Osteoblast (primary cell): Measurements from ENCODE around the gene PFDN1. TPM values are rescaled to one million over a fixed set of nuclear protein-coding genes. Genes with fewer than 3 reads are reported as not detected.

Experiments
- DNase-seq: peaks from one replicate; pipeline ENCODE4 v3.0.0; 2011; ENCODE audit warnings: low spot score, mixed read lengths; ENCODE audit not compliant: insufficient read length; ENCODE audit errors: missing footprints
- H2AFZ ChIP-seq: 2 replicates; pipeline ENCODE4 v1.6.0; 2011; ENCODE audit warnings: mild to moderate bottlenecking, low read length
- H3K27ac ChIP-seq: 2 replicates; pipeline ENCODE4 v1.5.1; 2011; ENCODE audit warnings: mild to moderate bottlenecking, low read depth, low read length, moderate library complexity
- H3K27me3 ChIP-seq: 2 replicates; pipeline ENCODE4 v1.6.0; 2012; ENCODE audit warnings: mild to moderate bottlenecking, control low read depth, inconsistent platforms, low read length, moderate library complexity; ENCODE audit not compliant: insufficient read depth
- H3K36me3 ChIP-seq: 2 replicates; pipeline ENCODE4 v1.5.1; 2011; ENCODE audit warnings: mild to moderate bottlenecking, low read length, control low read depth, moderate library complexity; ENCODE audit not compliant: insufficient read depth
- H3K4me1 ChIP-seq: 2 replicates; pipeline ENCODE4 v1.5.1; 2011; ENCODE audit warnings: mild to moderate bottlenecking, low read length, control low read depth, moderate library complexity; ENCODE audit not compliant: insufficient read depth
- H3K4me2 ChIP-seq: 2 replicates; pipeline ENCODE4 v1.6.0; 2011; ENCODE audit warnings: mild to moderate bottlenecking, low read length; ENCODE audit not compliant: insufficient read depth
- H3K4me3 ChIP-seq: fragments of 200-600 bp; sonication (generic); 3 replicates; pipeline ENCODE4 v1.5.1; 2012; ENCODE audit warnings: mild to moderate bottlenecking, low read length, inconsistent platforms; ENCODE audit not compliant: insufficient read depth
- H3K79me2 ChIP-seq: 2 replicates; pipeline ENCODE4 v1.6.0; 2012; ENCODE audit warnings: mild to moderate bottlenecking, low read length, control low read depth, inconsistent platforms; ENCODE audit not compliant: insufficient read depth
- H3K9me3 ChIP-seq: 2 replicates; pipeline ENCODE4 v1.5.1; 2011; ENCODE audit warnings: low read depth, low read length, control low read depth
- H4K20me1 ChIP-seq: 2 replicates; pipeline ENCODE4 v1.6.0; 2012; ENCODE audit warnings: mild to moderate bottlenecking, low read length, control low read depth; ENCODE audit not compliant: insufficient read depth
- total RNA-seq: library from RNA; depleted of rRNA; stranded (reverse); fragments of >200 nt; gene quantifications from 2 replicates; pipeline ENCODE4 v1.2.3, GENCODE V29; 2012
- TF ChIP-seq, protein P1 (sequence below): IDR thresholded peaks from 2 replicates; pipeline ENCODE4 v1.5.1; 2011; ENCODE audit warnings: mild to moderate bottlenecking, low read depth, low read length, moderate library complexity; ENCODE audit errors: extremely low read depth

Gene PFDN1
- total RNA-seq, 1 donor: 65.9 TPM

DNA sequence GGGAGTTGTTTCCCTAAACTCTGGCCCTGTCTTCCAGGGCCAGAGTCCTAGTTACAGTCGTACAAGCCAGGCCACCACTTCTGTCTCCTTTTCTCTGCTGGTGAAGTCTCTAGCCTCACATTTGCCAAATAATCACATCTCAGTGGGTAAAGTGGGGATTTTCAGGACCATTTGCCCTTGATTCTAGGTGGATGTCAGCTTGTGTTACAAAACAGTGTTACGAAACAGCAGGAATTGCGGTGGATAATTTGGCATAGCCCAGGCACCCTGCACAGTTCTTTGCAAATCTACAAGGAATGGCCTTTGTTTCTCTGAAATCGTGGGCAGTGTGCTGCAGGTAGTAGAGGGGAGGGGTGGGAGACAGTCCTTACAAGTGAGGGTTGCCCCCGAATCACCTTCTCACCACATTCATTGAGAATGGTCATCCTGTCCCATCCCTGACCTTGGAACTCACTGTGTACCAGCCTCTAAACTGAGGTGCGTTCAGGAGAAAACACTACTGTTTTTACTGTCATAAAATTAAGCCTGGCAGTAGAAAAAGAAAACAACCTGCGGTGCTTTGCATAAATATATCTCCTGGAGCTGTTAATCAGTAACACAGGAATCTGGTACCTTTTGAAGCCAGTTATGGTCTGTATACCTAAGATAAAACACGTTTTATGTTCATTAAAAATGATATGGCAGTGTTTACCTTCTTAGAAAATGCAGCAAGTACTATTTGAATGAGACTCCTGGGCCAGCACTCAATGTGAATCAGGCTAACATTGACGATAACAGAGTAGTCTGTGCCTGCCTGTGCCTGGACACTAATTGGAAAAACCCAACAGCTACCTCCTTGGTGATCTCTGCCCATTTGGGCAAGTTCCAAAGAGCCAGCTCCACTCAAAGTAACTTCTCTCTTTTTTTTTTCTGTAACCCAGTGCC is 83.6 kb downstream of the PFDN1 start:
- Histone ChIP-seq H4K20me1 (peaks cover 30% of the 10 kb centered on the region), H3K9me3 (no peaks in the 10 kb centered on the region), H3K4me2 (no peak overlapping the region), H3K4me3 (no peak overlapping the region), H3K36me3 (no peaks in the 10 kb centered on the region), H3K27me3 (no peaks in the 10 kb centered on the region), H3K79me2 (peaks cover 19% of the 10 kb centered on the region), H3K27ac (no peak overlapping the region), H3K4me1 (peaks cover 52% of the 10 kb centered on the region), H2AFZ (no peak overlapping the region)
- DNase-seq: no peak
- TF ChIP-seq, protein P1, sequence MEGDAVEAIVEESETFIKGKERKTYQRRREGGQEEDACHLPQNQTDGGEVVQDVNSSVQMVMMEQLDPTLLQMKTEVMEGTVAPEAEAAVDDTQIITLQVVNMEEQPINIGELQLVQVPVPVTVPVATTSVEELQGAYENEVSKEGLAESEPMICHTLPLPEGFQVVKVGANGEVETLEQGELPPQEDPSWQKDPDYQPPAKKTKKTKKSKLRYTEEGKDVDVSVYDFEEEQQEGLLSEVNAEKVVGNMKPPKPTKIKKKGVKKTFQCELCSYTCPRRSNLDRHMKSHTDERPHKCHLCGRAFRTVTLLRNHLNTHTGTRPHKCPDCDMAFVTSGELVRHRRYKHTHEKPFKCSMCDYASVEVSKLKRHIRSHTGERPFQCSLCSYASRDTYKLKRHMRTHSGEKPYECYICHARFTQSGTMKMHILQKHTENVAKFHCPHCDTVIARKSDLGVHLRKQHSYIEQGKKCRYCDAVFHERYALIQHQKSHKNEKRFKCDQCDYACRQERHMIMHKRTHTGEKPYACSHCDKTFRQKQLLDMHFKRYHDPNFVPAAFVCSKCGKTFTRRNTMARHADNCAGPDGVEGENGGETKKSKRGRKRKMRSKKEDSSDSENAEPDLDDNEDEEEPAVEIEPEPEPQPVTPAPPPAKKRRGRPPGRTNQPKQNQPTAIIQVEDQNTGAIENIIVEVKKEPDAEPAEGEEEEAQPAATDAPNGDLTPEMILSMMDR: no peak

DNA sequence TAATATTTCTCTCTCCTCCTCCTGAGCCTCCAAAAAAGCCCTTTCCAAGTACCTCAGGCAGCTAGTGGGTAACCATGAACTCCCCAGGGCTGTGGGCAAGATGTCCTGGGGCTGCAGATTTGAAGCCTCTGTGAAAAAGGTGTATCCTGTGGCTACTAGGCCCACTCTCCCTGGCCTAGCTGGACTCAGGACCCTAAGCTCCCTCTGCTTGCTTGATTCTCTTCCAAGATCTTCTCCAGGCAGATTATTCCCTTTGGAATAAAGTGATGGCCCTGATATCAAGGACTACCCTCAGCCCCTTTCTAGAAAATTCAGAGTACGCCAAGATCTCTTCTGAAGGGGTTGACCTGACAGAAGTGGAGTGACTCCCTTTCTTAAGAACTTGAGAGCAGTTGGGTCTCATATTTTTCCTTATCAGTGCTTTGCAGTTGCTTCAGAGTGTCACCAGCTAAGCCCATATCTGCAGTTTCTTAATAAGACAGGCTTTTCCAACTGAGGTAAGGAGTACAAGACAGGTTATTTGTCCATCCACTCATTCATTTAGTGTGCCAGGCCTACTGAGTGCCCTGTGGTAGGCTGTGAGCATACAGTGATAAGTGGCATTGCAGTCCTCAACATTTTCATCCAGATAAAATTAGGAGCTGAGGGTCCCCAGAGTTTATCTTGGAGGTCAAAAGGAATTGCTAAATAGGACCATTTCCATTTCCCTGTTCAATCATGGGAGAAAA is 85.4 kb downstream of the PFDN1 start:
- peaks cover 38% of the 10 kb centered on the region for H3K4me1 ChIP-seq
- peaks cover 34% of the 10 kb centered on the region for H4K20me1 ChIP-seq
- no peaks in the 10 kb centered on the region for H3K36me3 ChIP-seq
- H2AFZ ChIP-seq: no peak overlapping the region
- H3K27ac ChIP-seq: no peak overlapping the region
- H3K4me3 ChIP-seq: no peak overlapping the region
- H3K27me3 ChIP-seq: no peaks in the 10 kb centered on the region
- TF ChIP-seq, protein P1: no peak
- no peaks in the 10 kb centered on the region for H3K9me3 ChIP-seq
- DNase-seq: no peak
- H3K79me2 ChIP-seq: peaks cover 17% of the 10 kb centered on the region
- H3K4me2 ChIP-seq: no peak overlapping the region

DNA sequence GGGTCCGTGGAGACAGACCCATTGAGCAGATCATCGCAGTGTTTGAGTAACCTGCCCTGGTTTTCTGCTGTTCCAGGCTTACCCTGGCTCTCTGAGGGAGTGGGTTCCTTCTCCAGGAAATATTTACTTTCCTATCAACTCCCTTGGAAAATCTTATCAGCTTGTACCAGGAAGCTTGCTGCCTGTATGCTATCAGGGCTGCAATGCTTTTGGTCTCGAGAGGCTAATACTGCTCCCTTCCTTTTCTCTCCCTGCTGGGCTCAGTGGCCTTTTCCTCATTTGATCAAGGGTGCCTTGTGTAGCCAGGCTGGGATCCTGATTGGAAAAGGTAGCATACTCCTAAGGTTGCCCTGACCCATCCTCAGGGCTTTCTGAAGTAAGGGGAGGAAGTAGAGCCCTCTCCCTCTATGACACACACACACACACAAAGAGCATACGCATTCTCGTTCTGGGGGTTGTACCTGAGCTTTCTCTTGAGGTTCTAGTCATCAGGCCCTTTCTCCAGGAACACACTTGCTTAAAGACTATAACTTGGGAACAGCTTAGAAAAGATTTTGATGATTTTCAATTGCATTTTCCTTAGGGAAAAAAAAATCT is 86.3 kb downstream of the PFDN1 start:
- Histone ChIP-seq H3K27me3 (no peaks in the 10 kb centered on the region), H3K4me2 (no peak overlapping the region), H3K79me2 (peaks cover 17% of the 10 kb centered on the region), H4K20me1 (peaks cover 34% of the 10 kb centered on the region), H3K27ac (no peak overlapping the region), H3K4me3 (no peak overlapping the region), H3K9me3 (no peaks in the 10 kb centered on the region), H3K4me1 (peaks cover 29% of the 10 kb centered on the region), H3K36me3 (no peaks in the 10 kb centered on the region), H2AFZ (no peak overlapping the region)
- TF ChIP-seq, protein P1: no peak
- DNase-seq: no peak
